Measurements from ENCODE around the gene DTX3.

Gene DTX3

DNA sequence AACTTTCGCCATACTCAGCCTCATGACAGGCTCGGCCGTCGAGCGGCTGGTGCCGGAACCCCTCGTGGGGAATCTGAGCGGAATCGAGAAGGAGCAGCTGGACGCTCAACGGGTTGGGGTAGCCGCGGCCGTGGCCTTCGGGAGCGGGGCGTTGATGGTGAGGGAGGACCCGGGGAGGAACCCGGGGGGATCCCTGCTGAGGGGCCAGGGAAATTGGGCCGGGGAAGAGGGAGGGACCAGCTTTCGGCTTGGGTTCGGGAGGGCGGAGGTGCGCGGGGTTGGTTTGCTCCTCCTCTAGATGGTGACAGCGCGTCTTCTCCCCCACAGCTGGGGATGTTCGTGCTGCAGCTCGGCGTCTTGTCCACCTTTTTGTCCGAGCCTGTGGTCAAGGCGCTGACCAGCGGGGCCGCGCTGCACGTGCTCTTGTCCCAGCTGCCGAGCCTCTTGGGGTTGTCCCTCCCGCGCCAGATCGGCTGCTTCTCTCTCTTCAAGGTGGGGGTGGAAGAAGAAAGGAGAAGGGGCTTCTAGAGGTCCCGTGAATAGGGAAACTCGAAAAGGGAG, 16.4 kb downstream of the DTX3 start:
- DNase-seq: no peak

GRCh38 chr12:57621497-57622292, 17.1 kb downstream of the DTX3 start:
- DNase-seq: no peak

- DNase-seq: no peak
These were observed 17.9 kb downstream of the DTX3 start for GRCh38 chr12:57622293-57623245.

GRCh38 chr12:57623385-57623784, 18.8 kb downstream of the DTX3 start:
- no peak for DNase-seq

DNA sequence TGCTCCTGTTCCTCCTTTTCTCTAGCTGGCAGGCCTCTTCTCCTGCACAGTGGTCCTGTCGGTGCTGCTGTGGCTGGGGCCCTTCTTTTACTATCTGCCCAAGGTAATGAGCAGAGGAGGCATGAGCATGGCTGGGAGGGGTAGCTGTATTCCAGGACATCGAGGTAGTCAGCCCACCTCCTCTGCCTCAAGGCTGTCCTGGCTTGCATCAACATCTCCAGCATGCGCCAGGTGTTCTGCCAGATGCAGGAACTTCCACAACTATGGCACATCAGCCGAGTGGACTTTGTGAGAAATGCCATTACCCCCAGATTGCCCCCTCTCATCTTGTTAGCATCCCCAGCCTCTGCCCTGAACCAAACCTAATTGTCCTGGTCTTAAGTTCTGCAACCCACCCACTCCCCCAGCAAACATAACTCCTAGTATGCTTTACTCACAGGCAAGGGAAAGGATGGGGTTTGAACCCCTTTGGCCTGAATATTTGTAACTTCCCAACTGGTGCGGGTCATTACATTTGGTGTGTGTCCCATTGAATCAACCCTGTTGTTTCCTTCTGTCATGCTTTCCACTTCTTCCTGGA, 19.3 kb downstream of the DTX3 start:
- no peak for DNase-seq

DNA sequence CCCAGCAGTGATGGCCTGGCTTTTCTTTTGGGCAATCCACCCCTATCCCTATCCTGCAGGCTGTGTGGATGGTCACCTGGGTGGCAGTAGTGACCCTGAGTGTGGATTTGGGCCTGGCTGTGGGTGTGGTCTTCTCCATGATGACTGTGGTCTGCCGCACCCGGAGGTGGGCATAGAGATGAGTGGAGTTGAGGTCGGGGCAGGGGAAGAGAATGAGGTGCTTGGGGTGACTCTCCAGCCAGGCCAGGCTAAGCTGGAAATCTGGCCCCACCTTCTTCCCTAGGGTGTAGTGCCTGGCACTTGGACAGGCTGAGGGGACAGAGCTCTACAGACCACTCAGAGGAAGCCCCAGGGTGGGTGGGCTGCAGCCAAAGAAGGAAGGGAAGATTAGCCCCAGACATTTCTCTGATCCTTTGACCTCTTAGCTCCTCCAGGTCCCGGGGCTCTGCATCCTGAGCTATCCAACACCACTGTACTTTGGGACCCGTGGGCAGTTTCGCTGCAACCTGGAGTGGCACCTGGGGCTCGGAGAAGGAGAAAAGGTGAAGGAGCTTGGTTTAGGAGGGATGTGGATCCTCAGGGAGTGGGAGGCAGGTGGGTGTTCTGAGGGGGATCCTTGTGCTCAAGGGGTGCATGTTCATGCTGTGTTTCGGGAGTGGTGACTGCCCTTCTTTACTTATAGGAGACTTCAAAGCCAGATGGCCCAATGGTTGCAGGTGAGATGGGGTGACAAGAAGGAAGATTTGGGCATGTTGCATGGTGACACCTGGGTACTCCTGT, 20.0 kb downstream of the DTX3 start:
- DNase-seq: no peak

DNA sequence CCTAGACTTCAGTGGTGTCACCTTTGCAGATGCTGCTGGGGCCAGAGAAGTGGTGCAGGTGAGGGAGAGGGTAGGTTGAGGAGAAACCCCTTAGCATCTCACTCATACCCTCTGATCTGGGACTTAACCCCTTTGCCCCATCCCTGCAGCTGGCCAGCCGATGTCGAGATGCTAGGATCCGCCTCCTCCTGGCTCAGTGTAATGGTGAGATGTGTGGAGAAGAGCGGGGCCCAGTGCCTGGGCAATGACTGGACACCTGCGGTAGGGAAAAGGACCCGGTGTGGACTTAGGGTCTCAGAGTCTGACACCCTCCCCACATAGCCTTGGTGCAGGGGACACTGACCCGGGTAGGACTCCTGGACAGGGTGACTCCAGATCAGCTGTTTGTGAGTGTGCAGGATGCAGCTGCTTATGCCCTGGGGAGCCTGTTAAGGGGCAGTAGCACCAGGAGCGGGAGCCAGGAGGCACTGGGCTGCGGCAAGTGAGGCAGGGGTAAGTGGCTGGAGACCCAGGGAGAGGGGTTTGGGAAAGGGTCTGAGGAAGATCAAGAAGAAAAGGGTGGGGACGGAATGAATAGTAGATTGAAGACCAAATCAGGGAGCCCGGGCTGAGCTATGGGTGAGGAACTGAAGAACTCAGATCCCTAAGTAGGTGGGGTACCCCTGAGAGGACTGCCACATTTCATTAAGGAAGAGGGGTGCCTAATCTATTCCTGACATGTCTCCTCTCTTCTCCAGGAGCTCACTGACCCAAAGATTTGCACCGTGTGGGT, 20.8 kb downstream of the DTX3 start:
- no peak for DNase-seq

DNA sequence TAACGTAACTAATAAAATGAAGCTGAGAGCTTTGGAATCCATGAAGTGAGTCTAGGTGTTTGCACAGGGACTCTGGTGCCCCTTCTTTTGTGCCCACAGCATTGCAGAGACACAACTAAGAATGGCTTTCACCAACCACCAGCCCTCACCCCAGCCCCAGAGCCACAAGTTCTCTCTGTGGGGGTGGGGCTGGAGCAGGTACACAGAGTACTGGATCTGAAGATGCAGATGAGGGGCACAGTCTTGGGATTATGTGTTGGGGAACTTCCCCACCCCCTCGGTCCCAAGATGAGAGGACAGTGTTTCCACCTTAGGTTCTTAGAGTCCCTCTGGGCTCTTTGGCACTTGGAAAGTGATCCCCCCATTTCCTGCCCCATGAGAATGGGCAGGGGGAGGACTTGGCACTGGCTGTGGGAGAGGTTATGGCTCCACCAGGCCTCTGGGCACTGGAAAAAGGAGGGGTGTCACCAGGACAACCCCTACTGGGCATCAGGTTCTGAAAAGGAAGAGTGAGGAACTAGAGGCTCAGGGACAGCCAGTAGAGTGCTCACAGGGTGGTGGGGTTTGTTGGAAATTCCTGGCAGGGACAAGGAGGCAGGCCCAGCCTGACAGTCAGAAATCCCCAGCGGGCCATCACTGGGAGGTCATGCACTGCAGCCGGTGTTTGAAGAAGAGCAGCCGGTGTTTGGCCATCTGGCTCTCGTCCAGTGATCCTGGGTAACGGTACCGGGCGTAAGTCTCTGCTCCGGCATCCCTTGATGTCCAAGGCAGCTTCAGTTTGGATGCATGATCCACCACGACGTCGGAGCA, 21.7 kb downstream of the DTX3 start:
- no peak for DNase-seq

DNA sequence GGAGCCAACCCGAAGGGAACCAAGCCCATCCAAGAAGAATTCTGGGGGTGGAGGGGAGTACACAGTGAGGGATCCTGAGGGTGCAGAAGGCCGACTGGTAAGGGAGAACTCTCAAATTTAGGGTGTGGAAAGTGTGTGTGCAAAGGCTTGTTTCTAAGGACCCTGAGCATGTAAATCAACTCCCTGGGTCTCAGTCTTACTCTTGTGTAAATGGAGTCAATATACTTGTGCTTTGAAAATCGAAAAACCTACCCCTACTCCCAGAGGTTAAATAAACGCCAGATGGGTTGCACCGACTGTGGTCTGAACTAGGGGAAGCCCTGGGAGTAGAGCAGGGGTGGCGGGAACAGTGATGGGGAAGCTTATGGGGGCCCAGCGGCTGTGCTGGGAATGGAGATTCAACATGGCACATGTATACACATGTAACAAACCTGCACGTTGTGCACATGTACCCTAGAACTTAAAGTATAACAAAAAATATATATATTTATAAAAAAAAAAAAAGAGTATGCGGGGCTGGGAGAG, 22.4 kb downstream of the DTX3 start:
- no peak for DNase-seq

GRCh38 chr12:57627501-57628279, 23.1 kb downstream of the DTX3 start:
- no peak for DNase-seq

- DNase-seq: no peak
These were observed 23.9 kb downstream of the DTX3 start for GRCh38 chr12:57628280-57629191.

DNA sequence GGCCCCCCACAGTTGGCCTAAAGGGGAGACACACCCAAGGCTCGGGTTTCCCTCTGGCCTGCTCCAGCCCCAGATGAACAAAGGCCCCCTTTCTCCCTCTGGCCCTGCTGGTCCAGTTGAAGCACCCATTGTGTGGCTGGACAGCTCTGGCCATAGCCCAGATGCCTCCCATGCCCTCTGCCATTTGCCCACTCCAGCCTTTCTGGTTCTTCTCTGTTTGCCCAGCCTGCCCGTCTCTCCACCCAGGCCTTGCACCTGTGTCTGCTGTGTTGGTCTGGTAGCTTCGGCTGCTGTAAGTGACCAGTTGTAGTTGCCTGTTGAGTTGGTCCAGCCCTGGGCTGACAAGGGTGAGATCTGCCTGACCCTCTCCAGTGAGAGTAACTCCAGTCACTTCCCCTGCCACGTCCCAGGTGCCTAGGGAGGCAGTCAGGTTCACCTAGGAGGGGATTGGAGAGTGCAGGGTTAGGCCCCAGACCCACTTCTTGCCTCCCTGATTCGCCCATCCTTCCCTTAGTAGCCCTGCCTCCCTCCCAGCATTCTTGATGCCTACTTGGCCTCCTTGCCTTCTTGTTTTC, 25.4 kb downstream of the DTX3 start:
- no peak for DNase-seq

- no peak for DNase-seq
These were observed 26.3 kb downstream of the DTX3 start for GRCh38 chr12:57630891-57631433.

DNA sequence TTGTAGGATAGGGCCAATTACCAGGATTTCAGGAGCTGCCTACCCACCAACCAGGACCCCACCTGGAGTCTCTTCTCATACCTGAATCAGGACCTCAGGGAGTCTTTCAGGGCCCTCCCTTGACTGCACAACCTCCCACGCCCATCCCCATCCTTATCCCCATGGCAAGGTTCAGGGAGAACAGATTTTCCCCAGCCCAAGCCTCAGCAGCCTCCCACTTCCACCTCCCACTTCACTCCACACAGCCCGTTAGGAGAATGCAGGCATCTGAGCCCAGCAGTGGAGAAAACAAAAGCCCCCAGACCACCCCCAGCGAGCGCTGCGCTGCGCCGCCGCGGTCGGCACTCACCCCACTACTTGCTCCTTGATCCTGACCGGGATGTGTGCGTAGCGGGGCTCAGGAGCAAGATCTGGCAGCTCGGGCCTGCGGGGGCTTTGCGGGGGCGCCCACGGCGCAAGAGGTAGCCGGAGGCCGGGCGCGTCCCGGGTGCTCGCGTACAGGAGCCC, 27.0 kb downstream of the DTX3 start:
- no peak for DNase-seq

GRCh38 chr12:57632073-57632957, 27.7 kb downstream of the DTX3 start:
- no peak for DNase-seq

Data from DMS153 (cell line).